ENCODE results near the gene ITPR2. TPM values are rescaled to one million over a fixed set of nuclear protein-coding genes. Genes with fewer than 3 reads are reported as not detected.
"Not testable (repeated sequence)": the region's sequence is repeated elsewhere in the genome, so short reads cannot be mapped to it uniquely, and the experiment has no call there.

Gene ITPR2
- total RNA-seq, 1 experiment from 2014 or later, result 4.9 TPM

GRCh38 chr12:26632756-26633155 lies 200.2 kb downstream of the ITPR2 start:
- no peak for DNase-seq (ENCODE audit: low read depth)

- DNase-seq (ENCODE audit: low read depth), result no peak
Observed at GRCh38 chr12:26631846-26632245, 201.1 kb downstream of the ITPR2 start.

GRCh38 chr12:26630546-26631027 lies 202.4 kb downstream of the ITPR2 start:
- DNase-seq (ENCODE audit: low read depth), result peak; percentile 92

- DNase-seq (ENCODE audit: low read depth), result no peak
Observed at GRCh38 chr12:26629864-26630263, 203.1 kb downstream of the ITPR2 start.

GRCh38 chr12:26628234-26628633 lies 204.8 kb downstream of the ITPR2 start:
- DNase-seq (ENCODE audit: low read depth), result no peak

GRCh38 chr12:26627335-26627734 lies 205.7 kb downstream of the ITPR2 start:
- DNase-seq (ENCODE audit: low read depth), result no peak

- no peak for DNase-seq (ENCODE audit: low read depth)
Observed at GRCh38 chr12:26623136-26623535, 209.9 kb downstream of the ITPR2 start.

- DNase-seq (ENCODE audit: low read depth), result no peak
Observed at GRCh38 chr12:26622601-26623000, 210.4 kb downstream of the ITPR2 start.

- no peak for DNase-seq (ENCODE audit: low read depth)
Observed at GRCh38 chr12:26621932-26622331, 211.1 kb downstream of the ITPR2 start.

- no peak for DNase-seq (ENCODE audit: low read depth)
Observed at GRCh38 chr12:26620907-26621306, 212.1 kb downstream of the ITPR2 start.

- no peak for DNase-seq (ENCODE audit: low read depth)
Observed at GRCh38 chr12:26617513-26617912, 215.5 kb downstream of the ITPR2 start.

GRCh38 chr12:26614011-26614616 lies 218.9 kb downstream of the ITPR2 start:
- DNase-seq (ENCODE audit: low read depth), result peak; percentile 12

GRCh38 chr12:26612203-26612602 lies 220.8 kb downstream of the ITPR2 start:
- DNase-seq (ENCODE audit: low read depth), result no peak

- DNase-seq (ENCODE audit: low read depth), result no peak
Observed at GRCh38 chr12:26611598-26611997, 221.4 kb downstream of the ITPR2 start.

GRCh38 chr12:26610774-26611173 lies 222.2 kb downstream of the ITPR2 start:
- no peak for DNase-seq (ENCODE audit: low read depth)

- DNase-seq (ENCODE audit: low read depth), result no peak
Observed at GRCh38 chr12:26609986-26610385, 223.0 kb downstream of the ITPR2 start.

GRCh38 chr12:26608706-26609105 lies 224.3 kb downstream of the ITPR2 start:
- no peak for DNase-seq (ENCODE audit: low read depth)

GRCh38 chr12:26608273-26608672 lies 224.7 kb downstream of the ITPR2 start:
- no peak for DNase-seq (ENCODE audit: low read depth)

- DNase-seq (ENCODE audit: low read depth), result no peak
Observed at GRCh38 chr12:26606911-26607310, 226.1 kb downstream of the ITPR2 start.

- DNase-seq (ENCODE audit: low read depth), result not testable (repeated sequence)
Observed at GRCh38 chr12:26604813-26605212, 228.2 kb downstream of the ITPR2 start.

- no peak for DNase-seq (ENCODE audit: low read depth)
Observed at GRCh38 chr12:26599096-26599695, 233.8 kb downstream of the ITPR2 start.

- no peak for DNase-seq (ENCODE audit: low read depth)
Observed at GRCh38 chr12:26595806-26596205, 237.2 kb downstream of the ITPR2 start.

- no peak for DNase-seq (ENCODE audit: low read depth)
Observed at GRCh38 chr12:26580619-26581018, 252.4 kb downstream of the ITPR2 start.
